NT2/D1 (cell line): ENCODE measurements around the gene OR52N5.

Source experiments
- DNase-seq: peaks from one replicate; pipeline ENCODE4 v3.0.0-alpha.2; 2011; ENCODE audit warnings: low read depth, low spot score
- H3K27me3 ChIP-seq: 2 replicates; pipeline ENCODE4 v1.6.0; 2011; ENCODE audit warnings: mild to moderate bottlenecking; ENCODE audit not compliant: insufficient read length, insufficient read depth
- H3K36me3 ChIP-seq: 2 replicates; pipeline ENCODE4 v1.6.1; 2011; ENCODE audit warnings: mild to moderate bottlenecking, low read length, mixed read lengths; ENCODE audit not compliant: insufficient read depth, insufficient read length
- H3K4me1 ChIP-seq: 2 replicates; pipeline ENCODE4 v1.5.1; 2011; ENCODE audit not compliant: insufficient read depth, insufficient read length
- H3K4me3 ChIP-seq: 2 replicates; pipeline ENCODE4 v1.5.1; 2011; ENCODE audit warnings: low read depth; ENCODE audit not compliant: insufficient read length
- H3K9ac ChIP-seq: 2 replicates; pipeline ENCODE4 v1.6.0; 2011; ENCODE audit warnings: low read depth; ENCODE audit not compliant: insufficient read length
- H3K9me3 ChIP-seq: 2 replicates; pipeline ENCODE4 v1.5.1; 2011; ENCODE audit warnings: mild to moderate bottlenecking, low read length; ENCODE audit not compliant: insufficient read depth
- SUZ12 ChIP-seq: IDR thresholded peaks from 2 replicates; pipeline ENCODE4 v1.6.1; 2011; ENCODE audit not compliant: insufficient read length, insufficient read depth; ENCODE audit errors: extremely low read depth
- YY1 ChIP-seq: IDR thresholded peaks from 2 replicates; pipeline ENCODE4 v1.6.1; 2011; ENCODE audit not compliant: insufficient read length, insufficient read depth
- ZNF274 ChIP-seq: IDR thresholded peaks from 2 replicates; pipeline ENCODE4 v1.6.1; 2011; ENCODE audit warnings: mild to moderate bottlenecking, low read depth, low read length

Gene OR52N5

GRCh38 chr11:5807580-5807979 is 24.4 kb upstream of the OR52N5 start:
- TF ChIP-seq YY1 (no peak), ZNF274 (no peak), SUZ12 (no peak)
- no peaks in the 10 kb centered on the region for H3K4me1 ChIP-seq

DNA sequence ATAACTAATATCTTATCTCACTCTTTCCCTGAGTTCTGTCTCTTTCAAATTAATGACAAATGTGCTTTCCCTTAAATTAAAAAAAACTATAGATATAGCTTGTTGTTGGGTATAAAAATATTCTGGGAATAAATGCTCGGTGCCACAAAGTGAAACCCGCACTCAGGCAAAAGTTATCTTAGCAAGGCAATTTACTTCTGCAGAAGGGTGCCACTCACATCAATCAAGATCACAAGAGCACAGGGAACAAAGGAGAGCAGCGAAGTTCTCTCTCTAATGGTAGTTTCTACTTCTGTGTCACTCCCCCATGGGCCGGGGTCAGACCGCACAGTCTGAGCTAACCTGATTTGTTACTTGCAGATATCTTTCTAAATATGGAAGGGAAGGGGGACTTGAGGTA is 20.8 kb upstream of the OR52N5 start:
- peaks cover 18% of the 10 kb centered on the region for H3K9me3 ChIP-seq
- no peak for DNase-seq
- no peak overlapping the region for H3K4me3 ChIP-seq
- no peaks in the 10 kb centered on the region for H3K36me3 ChIP-seq
- H3K9ac ChIP-seq: no peak overlapping the region
- H3K4me1 ChIP-seq: no peaks in the 10 kb centered on the region
- TF ChIP-seq ZNF274 (no peak), SUZ12 (no peak), YY1 (no peak)
- no peaks in the 10 kb centered on the region for H3K27me3 ChIP-seq

More at GRCh38 chr11:5807580-5807979, 24.4 kb upstream of the OR52N5 start:
- H3K4me3 ChIP-seq: no peak overlapping the region
- no peaks in the 10 kb centered on the region for H3K27me3 ChIP-seq
- H3K9ac ChIP-seq: no peak overlapping the region
- no peak for DNase-seq
- H3K36me3 ChIP-seq: no peaks in the 10 kb centered on the region
- H3K9me3 ChIP-seq: peaks cover 18% of the 10 kb centered on the region

DNA sequence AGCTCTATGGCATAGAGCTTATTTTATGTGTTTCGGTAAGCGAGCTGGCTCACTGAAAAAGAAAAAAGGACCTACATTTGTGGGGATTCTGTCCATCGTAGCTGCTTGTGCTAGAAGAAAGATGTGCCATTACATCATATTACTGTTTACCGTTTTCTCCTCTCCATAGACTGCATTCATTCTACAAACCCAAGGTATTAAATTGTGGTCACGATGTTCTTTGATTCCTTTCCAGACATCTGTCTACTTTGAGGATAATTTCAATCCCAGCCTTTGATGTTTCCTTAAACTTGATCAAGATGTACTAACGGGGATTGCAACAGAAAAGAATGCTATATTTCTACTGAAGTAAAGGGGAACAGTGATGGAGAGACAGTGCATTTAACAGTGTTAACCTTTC is 13.4 kb upstream of the OR52N5 start:
- Histone ChIP-seq H3K27me3 (no peaks in the 10 kb centered on the region), H3K4me3 (no peak overlapping the region), H3K4me1 (no peaks in the 10 kb centered on the region), H3K9ac (no peak overlapping the region), H3K36me3 (no peaks in the 10 kb centered on the region), H3K9me3 (no peaks in the 10 kb centered on the region)
- DNase-seq: no peak
- TF ChIP-seq ZNF274 (no peak), YY1 (no peak), SUZ12 (no peak)

DNA sequence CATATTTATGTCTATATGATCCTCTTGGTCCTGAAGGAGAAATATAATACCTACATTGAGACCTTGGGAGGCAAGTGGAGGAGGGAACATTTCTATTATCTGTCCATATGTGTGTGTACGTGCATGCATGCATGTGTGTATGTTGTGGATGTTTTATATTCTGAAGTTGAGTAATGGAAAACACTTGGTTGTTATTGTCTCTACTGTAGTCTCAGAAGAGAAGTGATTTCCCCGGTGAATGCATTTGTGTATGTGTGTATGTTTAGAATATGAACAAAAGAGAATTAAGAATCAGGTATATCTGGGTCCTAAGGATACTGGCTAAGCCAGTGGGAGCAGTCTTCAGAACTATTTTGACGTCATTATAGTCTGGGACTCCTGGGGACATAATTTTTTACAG is 8.0 kb upstream of the OR52N5 start, which contains the start of gene OR52N1:
OR52N1 (minus strand) TSS at position 101 of the 400 bp plus-strand sequence. CDS start 2,449 bp downstream, outside the sequence.
- no peaks in the 10 kb centered on the region for H3K9me3 ChIP-seq
- no peaks in the 10 kb centered on the region for H3K4me1 ChIP-seq
- TF ChIP-seq ZNF274 (no peak), SUZ12 (no peak), YY1 (no peak)
- H3K27me3 ChIP-seq: no peaks in the 10 kb centered on the region
- no peaks in the 10 kb centered on the region for H3K36me3 ChIP-seq
- H3K4me3 ChIP-seq: no peak within 1 kb of the TSS
- no peak within 1 kb of the TSS for H3K9ac ChIP-seq
- no peak for DNase-seq

- DNase-seq: no peak
- no peaks in the 10 kb centered on the region for H3K4me1 ChIP-seq
- H3K36me3 ChIP-seq: no peaks in the 10 kb centered on the region
- no peaks in the 10 kb centered on the region for H3K27me3 ChIP-seq
- no peak overlapping the region for H3K4me3 ChIP-seq
- TF ChIP-seq SUZ12 (no peak), YY1 (no peak), ZNF274 (no peak)
- no peaks in the 10 kb centered on the region for H3K9me3 ChIP-seq
- H3K9ac ChIP-seq: no peak overlapping the region
These were observed 16.1 kb downstream of the OR52N5 start for GRCh38 chr11:5767056-5767455.

DNA sequence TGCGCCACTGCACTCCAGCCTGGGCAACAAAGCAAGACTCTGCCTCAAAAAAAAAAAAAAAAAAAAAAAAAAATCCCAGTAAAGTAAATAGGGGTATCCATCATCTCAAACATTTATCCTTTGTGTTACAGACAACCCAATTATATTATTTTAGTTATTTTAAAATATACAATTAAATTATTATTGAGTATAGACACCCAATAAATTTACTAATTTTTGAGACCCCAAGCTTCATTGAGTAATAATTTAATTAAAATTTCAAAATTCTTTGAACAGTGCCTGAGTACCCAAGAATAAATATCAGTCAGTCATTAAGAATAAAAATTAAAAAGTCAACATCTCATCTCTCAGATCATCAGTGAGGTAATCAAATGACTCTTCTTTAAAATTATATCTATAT is 29.2 kb downstream of the OR52N5 start, which contains the start of gene OR52N4:
OR52N4 (plus strand) TSS at position 301 of the 400 bp plus-strand sequence. CDS start 498 bp downstream, outside the sequence.
- TF ChIP-seq YY1 (no peak), ZNF274 (no peak), SUZ12 (no peak)
- Histone ChIP-seq H3K4me3 (no peak within 1 kb of the TSS), H3K9me3 (no peaks in the 10 kb centered on the region), H3K9ac (no peak within 1 kb of the TSS), H3K4me1 (no peaks in the 10 kb centered on the region), H3K36me3 (no peaks in the 10 kb centered on the region), H3K27me3 (no peaks in the 10 kb centered on the region)
- no peak for DNase-seq

- no peak overlapping the region for H3K4me3 ChIP-seq
- H3K36me3 ChIP-seq: no peaks in the 10 kb centered on the region
- no peaks in the 10 kb centered on the region for H3K27me3 ChIP-seq
- no peak overlapping the region for H3K9ac ChIP-seq
- H3K9me3 ChIP-seq: no peaks in the 10 kb centered on the region
- TF ChIP-seq YY1: no peak
- no peak for TF ChIP-seq SUZ12
- TF ChIP-seq ZNF274: no peak
- no peak for DNase-seq
- H3K4me1 ChIP-seq: no peaks in the 10 kb centered on the region
These were observed 33.3 kb downstream of the OR52N5 start for GRCh38 chr11:5749836-5750235.

DNA sequence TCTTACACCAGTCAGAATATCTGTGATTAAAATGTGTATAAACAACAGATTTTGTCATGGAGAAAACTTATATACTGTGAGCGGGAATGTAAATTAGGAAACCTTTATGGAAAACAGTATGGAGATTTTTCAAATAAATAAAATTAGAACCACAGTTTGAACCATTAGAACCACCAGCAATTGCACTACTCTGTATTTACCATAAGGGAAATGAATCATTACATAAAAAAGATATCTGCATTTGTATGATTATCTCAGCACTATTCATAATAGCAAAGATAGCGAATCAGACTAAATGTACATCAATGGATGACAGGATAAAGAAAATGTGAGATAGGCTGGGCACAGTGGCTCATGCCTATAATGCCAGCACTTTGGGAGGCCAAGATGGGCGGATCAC is 36.5 kb downstream of the OR52N5 start:
- Histone ChIP-seq H3K9me3 (no peaks in the 10 kb centered on the region), H3K27me3 (no peaks in the 10 kb centered on the region), H3K4me1 (no peaks in the 10 kb centered on the region), H3K4me3 (no peak overlapping the region), H3K9ac (no peak overlapping the region), H3K36me3 (no peaks in the 10 kb centered on the region)
- no peak for DNase-seq
- TF ChIP-seq YY1: no peak
- no peak for TF ChIP-seq SUZ12
- TF ChIP-seq ZNF274: no peak
